HepG2 (cell line): ENCODE measurements around the gene DNAJB8. TPM values are rescaled to one million over a fixed set of nuclear protein-coding genes. Genes with fewer than 3 reads are reported as not detected.

Experiments
- ATRX ChIP-seq: sonication (generic); formaldehyde crosslinking; IDR thresholded peaks from 2 replicates; pipeline ENCODE4 v1.4.0; 2020; ENCODE audit warnings: missing genetic modification reagents, borderline replicate concordance
- DMAP1 ChIP-seq: IDR thresholded peaks from 2 replicates; pipeline ENCODE4 v1.6.1; 2016
- DR1 ChIP-seq: sonication (generic); formaldehyde crosslinking; IDR thresholded peaks from 2 replicates; pipeline ENCODE4 v1.8.0; 2021; ENCODE audit warnings: mild to moderate bottlenecking, missing genetic modification reagents, inconsistent platforms
- EZH2 ChIP-seq: conservative IDR thresholded peaks from 2 replicates; pipeline ENCODE4 v1.6.1; 2012; ENCODE audit warnings: mild to moderate bottlenecking, low read depth, low read length, moderate library complexity
- HIVEP1 ChIP-seq: sonication (generic); formaldehyde crosslinking; IDR thresholded peaks from 2 replicates; pipeline ENCODE4 v1.4.0; 2020; ENCODE audit warnings: mild to moderate bottlenecking, missing genetic modification reagents
- HOXA9 ChIP-seq: sonication (generic); formaldehyde crosslinking; IDR thresholded peaks from 2 replicates; pipeline ENCODE4 v1.8.1; 2022; ENCODE audit warnings: missing genetic modification reagents, mild to moderate bottlenecking, moderate library complexity, borderline replicate concordance
- ISX ChIP-seq: sonication (generic); formaldehyde crosslinking; conservative IDR thresholded peaks from 2 replicates; pipeline ENCODE4 v1.5.0; 2020; ENCODE audit warnings: missing genetic modification reagents
- MED8 ChIP-seq: sonication (generic); formaldehyde crosslinking; IDR thresholded peaks from 2 replicates; pipeline ENCODE4 v1.8.1; 2023; ENCODE audit warnings: mild to moderate bottlenecking, missing genetic modification reagents; ENCODE audit not compliant: insufficient replicate concordance
- MTF1 ChIP-seq: sonication (generic); formaldehyde crosslinking; IDR thresholded peaks from 2 replicates; pipeline ENCODE4 v1.5.0; 2020; ENCODE audit warnings: missing genetic modification reagents
- MYNN ChIP-seq: sonication (generic); formaldehyde crosslinking; IDR thresholded peaks from 2 replicates; pipeline ENCODE4 v1.4.0; 2020; ENCODE audit warnings: mild to moderate bottlenecking, low read depth, missing genetic modification reagents
- NR2F1 ChIP-seq, 2 experiments: fragments of 450-650 bp in 1 of 2; formaldehyde crosslinking in 1 of 2; IDR thresholded peaks; 2 replicates each; pipeline versions ENCODE4 v1.5.0 to v1.6.1; 2016 to 2020; ENCODE audit warnings: mild to moderate bottlenecking in 1 of 2, missing compliant biosample characterization in 1 of 2, missing genetic modification reagents in 1 of 2, moderate library complexity in 1 of 2
- POGK ChIP-seq: sonication (generic); formaldehyde crosslinking; conservative IDR thresholded peaks from 2 replicates; pipeline ENCODE4 v1.8.0; 2022; ENCODE audit warnings: mild to moderate bottlenecking, moderate library complexity, missing genetic modification reagents
- POLR2AphosphoS5 ChIP-seq: IDR thresholded peaks from 2 replicates; pipeline ENCODE4 v1.6.1; 2012; ENCODE audit warnings: low read depth, low read length
- PTBP1 ChIP-seq: fragments of 200-400 bp; formaldehyde crosslinking; IDR thresholded peaks from 2 replicates; pipeline ENCODE4 v1.6.1; 2018; ENCODE audit warnings: low read length, low read depth; ENCODE audit not compliant: poor library complexity, severe bottlenecking
- RARA ChIP-seq: IDR thresholded peaks from 2 replicates; pipeline ENCODE4 v1.6.1; 2016; ENCODE audit warnings: missing genetic modification reagents, missing compliant biosample characterization
- SKI ChIP-seq: fragments of 450-650 bp; IDR thresholded peaks from one replicate; pipeline ENCODE4 v1.6.1; 2018; ENCODE audit warnings: mild to moderate bottlenecking; ENCODE audit not compliant: partially characterized antibody
- SNAI1 ChIP-seq: sonication (generic); formaldehyde crosslinking; IDR thresholded peaks from 2 replicates; pipeline ENCODE4 v1.5.0; 2020; ENCODE audit warnings: mild to moderate bottlenecking, missing genetic modification reagents, borderline replicate concordance
- TFAP4 ChIP-seq: sonication (generic); IDR thresholded peaks from 2 replicates; pipeline ENCODE4 v1.6.1; 2016; ENCODE audit warnings: low read depth, borderline replicate concordance
- THAP11 ChIP-seq: IDR thresholded peaks from 2 replicates; pipeline ENCODE4 v1.6.1; 2016; ENCODE audit warnings: missing biosample characterization, missing genetic modification reagents
- ZEB1 ChIP-seq: IDR thresholded peaks from 2 replicates; pipeline ENCODE4 v1.6.1; 2012; ENCODE audit warnings: mild to moderate bottlenecking, low read depth, inconsistent platforms; ENCODE audit not compliant: insufficient replicate concordance
- ZKSCAN8 ChIP-seq: IDR thresholded peaks from 2 replicates; pipeline ENCODE4 v1.6.1; 2016; ENCODE audit warnings: borderline replicate concordance, missing genetic modification reagents, missing compliant biosample characterization
- ZNF160 ChIP-seq: sonication (generic); formaldehyde crosslinking; IDR thresholded peaks from 2 replicates; pipeline ENCODE4 v1.8.0; 2022; ENCODE audit warnings: mild to moderate bottlenecking, inconsistent platforms, missing genetic modification reagents
- ZNF256 ChIP-seq: sonication (generic); formaldehyde crosslinking; conservative IDR thresholded peaks from 2 replicates; pipeline ENCODE4 v1.4.0; 2020; ENCODE audit warnings: missing genetic modification reagents
- ZNF280D ChIP-seq: sonication (generic); formaldehyde crosslinking; IDR thresholded peaks from 2 replicates; pipeline ENCODE4 v1.5.1; 2020; ENCODE audit warnings: mild to moderate bottlenecking, missing genetic modification reagents
- ZNF589 ChIP-seq: sonication (generic); formaldehyde crosslinking; conservative IDR thresholded peaks from 2 replicates; pipeline ENCODE4 v1.8.0; 2022; ENCODE audit warnings: mild to moderate bottlenecking, moderate library complexity, missing genetic modification reagents
- polyA plus RNA-seq, 8 experiments: library from polyadenylated mRNA; depleted of rRNA in 3 of 8; stranded (reverse) in 7 of 8; unstranded in 1 of 8; fragments of >200 nt; fragmentation: Illumina TruSeq in 4 of 8; extraction: Trizol in 4 of 8; gene quantifications; 2 replicates each; pipeline versions ENCODE4 v1.2.1 to v1.2.3, GENCODE V29; 2011 to 2016; ENCODE audit warnings: low read depth in 4 of 8, missing spikeins in 1 of 8, mixed read lengths in 1 of 8; ENCODE audit not compliant: insufficient read depth in 1 of 8
- total RNA-seq, 5 experiments: library from RNA; depleted of rRNA; stranded (reverse); fragments of >200 nt; fragmentation: Illumina TruSeq; extraction: Trizol; gene quantifications; 2 replicates each; pipeline ENCODE4 v1.2.3, GENCODE V29; 2016; ENCODE audit warnings: low read depth in 1 of 5

The DNAJB8 gene
- total and polyA plus RNA-seq, 2 of the 13 experiments (the other 11 are each of a cell fraction or from before 2014, with no cell fraction given) = not detected

- TF ChIP-seq ZNF280D (0 out of 2 replicates have a peak, but pooled peaks have one; percentile 21), DMAP1 (CRISPR knock-in tag) (peak; percentile 87), ZEB1 (peak; percentile 56), SKI (peak; percentile 49), HIVEP1 (CRISPR knock-in tag) (no peak; the same call in 1 of the 2 replicates), MYNN (CRISPR knock-in tag) (no peak), MTF1 (no peak), MED8 (CRISPR knock-in tag) (peak; percentile 50), POLR2AphosphoS5 (peak; percentile 48; the same call in 1 of the 2 replicates), ISX (CRISPR knock-in tag) (0 out of 2 replicates have a peak, but pooled peaks have one; percentile 42), ZNF589 (CRISPR knock-in tag) (no peak; the same call in 1 of the 2 replicates), HOXA9 (CRISPR knock-in tag) (peak; percentile 54; the same call in 1 of the 2 replicates), DR1 (CRISPR knock-in tag) (peak; percentile 85), THAP11 (CRISPR knock-in tag) (no peak), EZH2 (no peak), TFAP4 (peak; percentile 60; the same call in 1 of the 2 replicates), SNAI1 (CRISPR knock-in tag) (no peak), ZKSCAN8 (CRISPR knock-in tag) (no peak), RARA (CRISPR knock-in tag) (0 out of 2 replicates have a peak, but pooled peaks have one; percentile 8), POGK (0 out of 2 replicates have a peak, but pooled peaks have one; percentile 41), ATRX (CRISPR knock-in tag) (no peak), ZNF160 (no peak), PTBP1 (no peak), NR2F1 (CRISPR knock-in tag; IDR thresholded peaks at IDR 0.05) (no peak), ZNF256 (0 out of 2 replicates have a peak, but pooled peaks have one; percentile 65)
Measured at GRCh38 chr3:128487813-128488635, 21.3 kb upstream of the DNAJB8 start (continued).
